Activated CD4-positive, alpha-beta T cell treated with anti-CD3 and anti-CD28 coated beads, Interleukin-10, Interleukin-2, amounts not matched to agents 100 ng/mL and 50 ng/mL, durations not matched to agents 16 hours and 8 hours (primary cell): ENCODE results near the gene SHCBP1L.
"Not testable (repeated sequence)": the region's sequence is repeated elsewhere in the genome, so short reads cannot be mapped to it uniquely, and the experiment has no call there.

Experiments
- DNase-seq: peaks from one replicate; pipeline ENCODE4 v3.0.0-alpha.2; 2020

The SHCBP1L gene

DNA sequence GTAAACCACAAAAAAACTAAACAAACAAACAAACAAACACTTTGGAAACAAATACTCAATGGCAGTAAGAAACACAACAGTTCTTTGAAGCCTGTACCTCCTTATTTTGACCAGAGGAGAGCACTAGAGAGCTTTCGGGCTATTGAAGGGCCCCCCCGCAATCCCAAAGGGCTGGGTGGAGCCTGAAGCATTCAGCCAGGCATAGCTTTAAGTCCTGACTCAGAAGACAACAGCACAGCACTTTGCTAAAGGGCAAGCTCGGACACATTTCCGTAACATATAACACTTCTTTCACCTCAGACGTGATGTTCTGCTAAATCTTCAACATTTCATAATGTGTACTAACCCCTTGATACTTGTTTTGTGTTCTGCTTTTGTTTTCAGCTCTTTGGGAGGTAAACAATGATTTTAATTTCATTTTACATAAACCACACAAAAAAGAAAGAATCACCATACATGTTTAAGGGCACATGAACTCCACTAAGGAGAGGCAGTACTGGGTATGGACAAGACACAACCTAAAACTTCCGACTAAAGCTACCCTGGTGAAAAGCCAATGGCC, 9.7 kb upstream of the SHCBP1L start:
- DNase-seq = peak; percentile 53

DNA sequence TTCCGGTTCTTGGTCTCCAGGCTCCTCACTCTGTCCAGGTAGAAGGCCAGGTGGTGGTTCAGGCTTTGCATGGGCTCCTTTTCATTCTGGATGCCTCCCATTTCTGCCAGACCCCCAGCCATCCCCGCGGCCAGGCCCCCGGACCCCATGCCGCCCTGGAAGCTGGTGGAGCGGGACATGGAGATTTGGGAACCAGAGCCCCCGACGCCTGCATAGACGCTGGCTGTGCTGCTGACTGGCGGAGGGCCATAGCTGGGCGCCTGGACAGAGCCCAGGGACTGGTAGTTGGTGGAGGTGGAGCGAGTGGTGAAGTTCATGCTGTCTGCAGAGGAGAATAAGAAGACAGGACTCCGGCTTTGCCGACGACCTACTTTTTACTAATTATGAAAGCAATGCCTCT, 7.1 kb upstream of the SHCBP1L start:
- no peak for DNase-seq

DNA sequence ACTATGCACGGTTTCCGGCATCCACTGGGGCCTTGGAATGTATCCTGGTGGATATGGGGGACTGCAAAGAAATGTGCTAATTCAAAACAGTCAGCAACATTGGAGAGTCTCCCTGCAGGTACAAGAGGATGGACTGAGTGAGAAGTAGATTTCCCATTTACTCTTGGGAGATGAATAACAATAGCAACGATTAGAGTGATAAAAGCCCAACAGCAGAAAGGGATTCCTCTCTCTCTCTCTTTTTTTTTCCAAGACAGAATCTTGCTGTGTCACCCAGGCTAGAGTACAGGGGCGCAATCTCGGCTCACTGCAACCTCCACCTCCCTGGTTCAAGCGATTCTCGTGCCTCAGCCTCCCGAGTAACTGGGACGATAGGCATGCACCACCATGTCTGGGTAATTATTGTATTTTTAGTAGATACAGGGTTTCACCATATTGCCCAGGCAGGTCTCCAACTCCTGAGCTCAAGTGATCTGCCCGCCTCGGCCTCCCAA, 5.0 kb upstream of the SHCBP1L start:
- DNase-seq = no peak

DNA sequence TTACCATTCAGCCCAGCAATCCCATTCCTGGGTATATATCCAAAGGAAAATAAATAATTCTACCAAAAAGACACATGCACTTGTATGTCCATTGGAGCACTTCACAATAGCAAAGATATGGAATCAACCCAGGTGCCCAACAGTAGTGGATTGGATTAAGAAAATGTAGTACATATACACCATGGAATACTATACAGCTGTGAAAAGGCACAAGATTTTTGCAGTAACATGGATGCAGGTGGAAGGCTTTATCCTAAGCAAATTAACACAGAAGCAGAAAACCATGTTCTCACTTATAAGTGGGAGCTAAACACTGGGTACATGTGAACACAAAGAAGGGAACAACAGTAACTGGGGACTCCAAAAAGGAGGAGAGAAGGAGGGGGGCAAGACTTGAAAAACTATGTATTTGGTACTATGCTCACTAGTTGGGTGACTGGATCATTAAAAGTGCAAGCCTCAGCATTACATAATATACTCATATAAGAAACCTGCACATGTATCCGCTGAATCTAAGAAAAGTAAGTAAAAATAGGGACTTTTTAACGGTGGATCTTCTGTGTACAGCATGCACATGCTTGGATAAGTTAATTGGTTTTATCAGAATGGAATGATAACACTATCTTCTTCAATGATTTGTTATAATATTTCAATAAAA, 3.9 kb upstream of the SHCBP1L start:
- DNase-seq = no peak

DNA sequence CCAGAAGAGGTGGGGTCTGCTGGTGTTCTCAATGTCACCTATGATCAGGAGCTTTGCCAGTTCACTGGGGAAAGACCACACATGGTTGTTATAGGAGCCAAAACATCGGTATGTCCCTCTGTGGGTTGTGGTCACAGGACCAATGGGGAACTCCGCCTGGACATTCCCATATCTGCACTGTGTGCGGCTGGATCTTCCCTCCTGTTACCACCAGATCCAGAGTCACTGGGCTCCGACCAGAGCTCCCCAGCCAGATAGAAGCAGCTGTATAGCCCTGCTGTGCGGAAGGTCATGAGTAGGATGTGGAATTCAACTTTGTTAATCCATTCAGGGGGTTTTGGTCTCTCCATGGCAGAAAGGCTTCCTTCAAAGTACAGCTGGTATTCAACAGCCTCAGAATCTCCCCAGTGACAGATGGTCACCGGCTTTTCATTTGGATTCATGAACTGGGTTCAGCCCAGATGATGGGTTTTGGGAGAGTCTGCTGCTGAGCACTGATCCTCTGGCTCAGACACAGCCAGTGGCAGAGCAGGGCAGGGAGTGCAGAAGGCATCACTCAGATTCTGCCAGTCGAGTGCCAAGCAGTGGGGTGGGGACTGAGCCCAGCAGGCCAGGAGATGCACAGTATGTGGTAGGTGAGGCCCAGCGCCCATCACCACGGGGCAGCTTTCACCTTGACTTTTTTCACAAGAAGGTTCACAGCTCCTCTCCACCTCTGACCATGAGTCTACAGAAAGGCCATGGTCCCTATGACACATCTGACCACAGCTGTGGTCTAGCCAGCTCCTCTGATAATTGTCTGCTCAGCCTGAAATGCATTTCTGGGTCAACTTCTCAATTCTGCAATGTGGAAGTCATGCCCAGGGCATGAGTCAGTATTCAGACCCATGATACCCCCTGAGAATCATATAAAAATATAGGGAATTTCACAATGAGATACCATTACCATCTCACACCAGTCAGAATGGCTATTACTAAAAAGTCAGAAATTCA, 2.9 kb upstream of the SHCBP1L start:
- no peak for DNase-seq

DNA sequence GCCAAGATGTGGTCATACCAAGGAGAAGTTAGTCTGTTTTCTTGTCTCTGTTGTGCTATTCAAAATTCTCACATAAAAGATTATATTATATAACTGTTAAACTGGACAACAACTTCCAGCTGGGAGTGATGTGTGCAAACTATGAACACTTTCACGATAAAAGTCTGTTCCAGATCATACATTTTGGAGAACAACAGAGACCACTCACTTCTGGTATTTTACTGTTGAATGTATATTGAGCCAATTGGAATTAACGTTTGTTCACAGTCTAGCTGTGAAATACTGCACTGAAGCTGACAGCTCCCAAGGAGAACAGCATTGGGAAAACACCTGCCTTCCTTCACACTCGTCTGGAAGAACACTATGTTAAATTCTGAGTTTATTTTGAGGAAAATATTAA, 860 bp upstream of the SHCBP1L start:
- DNase-seq = no peak

DNA sequence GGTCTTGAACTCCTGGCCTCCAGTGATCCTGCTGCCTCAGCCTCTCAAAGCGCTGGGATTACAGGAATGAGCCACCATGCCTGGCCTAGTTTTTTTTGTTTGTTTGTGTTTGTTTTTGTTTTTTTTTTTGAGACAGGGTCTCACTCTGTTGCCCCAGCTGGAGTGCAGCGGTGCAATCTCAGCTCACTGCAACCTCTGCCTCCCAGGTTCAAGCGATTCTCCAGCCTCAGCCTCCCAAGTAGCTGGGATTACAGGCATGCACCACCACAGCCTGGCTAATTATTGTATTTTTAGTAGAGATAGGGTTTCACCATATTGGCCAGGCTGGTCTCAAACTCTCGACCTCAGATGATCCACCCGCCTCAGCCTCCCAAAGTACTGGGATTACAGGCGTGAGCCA, 9.6 kb downstream of the SHCBP1L start:
- DNase-seq = not testable (repeated sequence)

DNA sequence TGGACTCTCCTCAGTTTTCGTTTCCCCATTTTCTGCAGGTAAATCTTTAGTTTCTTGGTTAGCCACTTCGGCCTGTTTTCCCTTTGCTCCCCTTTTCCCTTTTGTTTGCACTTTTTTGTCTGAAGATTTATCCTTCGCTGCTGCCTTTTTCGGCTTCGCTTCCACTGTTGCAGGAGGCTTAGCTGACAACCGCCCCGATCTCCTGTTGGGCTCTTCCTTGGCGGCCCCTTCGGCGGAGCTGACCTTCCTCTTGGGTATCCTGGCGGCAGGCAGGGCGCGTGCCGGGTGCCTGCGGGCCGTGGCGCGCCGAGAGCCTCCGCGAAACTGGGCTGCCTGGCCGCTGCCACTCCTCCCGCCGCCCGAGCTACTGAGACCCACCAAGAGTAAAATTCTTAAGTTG, 10.8 kb downstream of the SHCBP1L start:
- DNase-seq = not testable (repeated sequence)

DNA sequence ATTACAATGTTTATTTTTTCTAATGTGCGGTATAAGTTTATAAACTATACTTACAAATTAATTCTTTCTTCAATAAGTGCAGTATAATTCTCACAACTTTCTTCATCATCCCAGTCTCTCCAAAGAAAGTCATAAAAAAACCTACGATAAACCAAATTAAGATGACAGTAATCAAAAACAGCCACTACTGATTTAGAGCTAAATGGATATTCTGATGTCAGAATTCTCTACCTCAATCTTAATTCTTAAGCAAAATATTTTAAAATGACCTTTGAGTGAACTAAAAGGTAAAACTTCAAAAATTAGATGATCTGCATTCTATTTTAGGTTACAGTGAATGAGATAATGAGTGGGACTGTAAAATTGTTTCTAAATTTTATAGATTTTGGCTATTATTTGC, 13.6 kb downstream of the SHCBP1L start:
- DNase-seq = no peak

DNA sequence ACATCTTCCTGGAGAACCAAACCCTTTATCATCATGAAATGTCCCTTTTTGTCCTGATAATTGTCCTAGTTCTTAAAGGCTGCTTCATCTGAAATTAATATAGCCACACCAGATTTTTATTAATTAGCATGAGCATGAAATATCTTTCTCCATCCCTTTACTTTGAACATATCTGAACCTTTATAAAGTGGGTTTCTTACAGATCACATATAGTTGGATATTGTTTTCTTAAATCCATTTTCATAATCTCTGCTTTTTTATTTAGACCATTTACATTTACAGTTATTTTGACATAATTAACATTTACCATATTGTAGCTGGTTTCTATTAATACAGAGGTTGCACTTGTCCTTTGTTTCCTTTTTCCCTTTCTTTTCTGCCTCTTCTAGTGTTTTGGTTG, 17.2 kb downstream of the SHCBP1L start:
- DNase-seq = no peak

DNA sequence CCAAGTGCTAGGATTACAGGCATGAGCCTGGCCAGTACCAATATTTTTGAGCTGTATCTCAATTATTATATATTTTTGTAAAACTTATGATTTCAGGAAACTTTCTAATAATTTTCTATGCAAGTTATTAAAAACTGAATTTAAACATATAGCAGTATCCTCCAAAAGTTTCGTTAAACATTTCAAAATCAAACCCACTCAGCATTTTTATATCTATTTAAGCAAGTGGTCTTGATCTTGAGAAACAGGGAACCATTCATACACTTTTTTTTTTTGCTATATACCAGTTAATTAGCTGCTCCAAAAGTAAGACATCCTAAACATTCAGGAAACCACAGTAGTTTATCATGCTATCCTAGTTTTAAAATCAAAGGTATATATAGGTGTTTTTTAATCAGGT, 22.0 kb downstream of the SHCBP1L start:
- DNase-seq = no peak

DNA sequence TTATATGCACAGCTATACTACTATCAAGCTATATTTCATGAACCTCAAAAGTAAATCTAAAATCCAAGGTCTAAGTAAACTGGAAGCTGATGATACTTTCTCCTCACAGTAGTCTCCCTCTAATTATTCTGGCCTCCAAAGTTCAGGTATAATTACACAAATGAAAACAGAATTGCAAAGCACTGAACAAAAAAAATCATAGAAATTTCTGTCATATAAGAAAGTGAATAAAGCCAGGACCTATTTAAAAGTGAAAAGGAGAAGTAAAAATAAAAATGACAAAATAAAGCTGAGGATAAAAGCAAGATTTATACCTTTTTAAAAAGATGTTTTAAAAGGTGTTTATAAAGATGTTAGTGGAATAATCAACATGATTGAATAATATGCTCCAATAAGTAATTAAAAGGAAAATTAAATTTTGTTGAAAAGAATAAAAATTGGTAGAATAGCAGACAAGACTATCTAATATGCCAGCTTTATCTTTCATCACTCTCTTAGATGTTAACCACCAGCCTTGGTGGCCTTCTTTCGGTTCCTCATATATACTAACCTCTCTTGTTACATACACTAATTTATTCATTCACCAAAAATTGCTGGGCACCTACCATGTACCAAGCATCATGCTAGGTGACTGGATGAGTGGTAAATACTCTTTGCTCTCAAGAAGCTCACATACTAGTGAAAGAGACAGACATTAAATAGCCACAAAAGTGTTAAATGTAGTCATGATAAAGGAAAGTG, 25.1 kb downstream of the SHCBP1L start:
- DNase-seq = no peak

DNA sequence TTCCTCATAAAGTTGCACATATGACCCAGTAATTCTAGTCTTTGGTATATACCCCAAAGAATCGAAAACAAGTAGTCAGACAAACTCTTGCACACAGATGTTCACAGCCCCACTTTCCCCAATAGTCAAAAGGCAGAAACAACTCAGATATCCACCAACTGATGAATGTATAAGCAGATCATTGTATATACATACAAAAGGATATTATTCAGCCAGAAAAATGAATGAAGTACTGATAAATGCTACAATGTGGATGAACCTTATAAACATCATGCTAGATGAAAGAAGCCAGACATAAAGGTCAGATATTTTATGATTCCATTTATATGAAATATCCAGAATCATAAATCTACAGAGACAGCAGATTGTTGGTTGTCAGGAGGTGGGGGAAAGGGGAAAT, 27.3 kb downstream of the SHCBP1L start:
- no peak for DNase-seq

DNA sequence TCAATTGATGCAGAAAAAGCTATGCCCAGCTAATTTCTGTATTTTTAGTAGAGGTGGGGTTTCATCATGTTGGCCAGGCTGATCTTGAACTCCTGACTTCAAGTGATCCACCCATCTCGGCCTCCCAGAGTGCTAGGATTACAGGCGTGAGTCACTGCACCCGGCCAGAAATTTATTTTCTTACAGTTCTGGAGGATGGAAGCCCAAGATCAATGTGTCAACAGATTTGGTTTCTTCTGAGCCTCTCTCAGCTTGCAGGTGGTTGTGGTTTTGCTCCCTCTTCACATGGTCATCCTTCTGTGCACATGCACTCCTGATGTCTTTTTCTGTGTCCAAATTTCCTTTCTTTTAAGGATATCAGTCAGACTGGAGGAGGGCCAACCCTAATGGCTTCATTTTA, 35.6 kb downstream of the SHCBP1L start:
- DNase-seq = no peak

DNA sequence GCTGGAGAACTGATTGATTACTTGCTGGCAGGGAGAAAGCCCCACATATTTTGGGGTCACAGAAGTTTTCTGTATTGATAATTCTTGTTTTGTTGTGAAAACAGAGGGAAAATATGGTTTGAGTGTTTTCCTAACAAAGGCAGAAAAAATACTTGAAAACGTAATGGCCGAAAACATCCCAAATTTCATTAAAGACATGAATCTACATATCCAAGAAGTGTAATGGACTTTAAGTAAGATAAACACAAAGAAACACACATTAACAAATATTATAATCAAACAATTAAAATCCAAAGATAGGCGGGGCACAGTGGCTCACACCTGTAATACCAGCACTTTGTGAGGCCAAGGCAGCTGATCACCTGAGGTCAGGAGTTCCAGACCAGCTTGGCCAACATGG, 39.6 kb downstream of the SHCBP1L start:
- no peak for DNase-seq

DNA sequence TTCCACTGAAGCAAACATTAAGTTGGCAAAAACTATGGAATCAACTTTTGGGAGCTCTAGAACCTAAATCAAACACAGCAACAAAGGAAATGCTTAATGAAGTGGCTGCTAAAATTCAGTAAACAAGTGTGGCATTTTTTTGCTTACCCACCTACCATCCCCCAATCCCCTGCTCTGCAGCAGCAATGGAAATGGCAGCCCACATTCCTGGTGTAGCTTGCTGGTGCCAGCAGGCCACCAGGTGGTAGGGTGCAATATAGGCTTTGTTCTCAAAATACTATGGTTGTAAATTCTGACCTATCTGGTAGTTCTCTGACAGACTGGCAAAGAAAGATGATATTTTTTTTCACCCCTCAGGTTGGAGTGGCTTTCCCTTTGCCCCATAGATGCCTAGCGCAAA, 42.8 kb downstream of the SHCBP1L start:
- DNase-seq = no peak

DNA sequence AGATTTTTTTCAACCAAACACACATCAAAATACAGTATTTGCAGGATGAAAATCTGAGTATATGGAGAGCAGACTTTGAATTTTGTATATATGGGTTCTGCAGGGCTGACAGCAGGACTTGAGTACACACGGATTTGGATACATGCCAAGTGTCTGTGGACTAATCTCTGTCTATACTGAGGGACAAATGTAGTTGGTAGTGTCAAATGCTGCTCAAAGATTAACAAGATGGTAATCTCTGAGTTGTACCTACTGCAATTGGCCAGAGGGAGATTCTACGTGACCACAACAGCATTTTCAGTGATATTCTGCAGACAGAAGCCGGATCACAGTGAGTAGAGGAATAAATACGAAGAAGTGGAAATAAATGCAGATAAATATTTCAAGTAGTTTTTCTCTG, 43.4 kb downstream of the SHCBP1L start:
- DNase-seq = no peak

DNA sequence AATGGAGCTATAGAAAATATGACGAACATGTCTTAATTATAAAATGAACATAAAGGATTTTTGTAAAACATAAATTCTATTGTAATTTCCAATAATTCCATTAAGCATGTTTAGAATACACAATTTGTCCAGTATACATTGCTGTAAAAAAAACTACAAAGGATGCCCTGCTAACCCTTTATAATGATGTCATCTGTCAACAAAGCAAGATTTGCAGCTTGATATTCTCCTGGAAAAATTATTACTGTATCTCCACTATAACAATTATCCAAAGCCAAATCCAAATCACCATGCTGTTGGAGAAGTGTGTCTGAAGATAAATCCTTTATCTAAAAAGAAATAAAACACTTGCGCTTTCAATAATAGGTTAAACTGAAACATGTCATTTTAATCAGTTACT, 47.6 kb downstream of the SHCBP1L start:
- no peak for DNase-seq

DNA sequence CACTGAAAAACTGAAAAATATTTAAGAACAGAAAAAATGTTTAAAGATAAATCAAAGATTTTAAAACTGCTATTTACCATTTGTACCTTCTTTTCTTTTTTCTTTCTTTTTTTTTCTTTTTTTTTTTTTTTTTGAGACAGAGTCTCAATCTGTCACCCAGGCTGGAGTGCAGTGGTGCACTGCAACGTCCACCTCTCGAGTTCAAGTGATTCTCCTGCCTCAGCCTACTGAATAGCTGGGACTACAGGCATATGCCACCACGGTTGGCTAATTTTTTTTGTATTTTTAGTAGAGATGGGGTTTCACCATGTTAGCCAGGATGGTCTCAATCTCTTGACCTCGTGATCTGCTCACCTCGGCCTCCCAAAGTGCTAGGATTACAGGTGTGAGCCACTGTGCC, 51.0 kb downstream of the SHCBP1L start:
- not testable (repeated sequence) for DNase-seq

DNA sequence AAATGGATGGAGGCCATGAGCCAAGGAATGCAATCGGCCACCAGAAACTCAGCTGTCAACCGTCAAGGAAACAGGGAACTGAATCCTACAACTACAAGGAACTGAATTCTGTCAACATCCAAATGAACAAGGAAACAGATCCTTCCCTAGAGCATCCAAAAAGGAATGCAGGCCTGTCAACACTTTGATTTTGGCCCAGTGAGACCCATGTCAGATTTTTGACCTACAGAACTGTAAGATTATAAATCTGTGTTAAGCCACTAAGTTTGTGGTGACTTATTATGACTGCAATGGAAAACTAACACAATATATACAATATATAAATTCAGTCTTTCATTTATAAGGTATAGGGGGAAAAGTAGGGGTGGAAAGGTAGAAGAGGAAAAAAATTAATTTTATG, 55.3 kb downstream of the SHCBP1L start:
- no peak for DNase-seq

DNA sequence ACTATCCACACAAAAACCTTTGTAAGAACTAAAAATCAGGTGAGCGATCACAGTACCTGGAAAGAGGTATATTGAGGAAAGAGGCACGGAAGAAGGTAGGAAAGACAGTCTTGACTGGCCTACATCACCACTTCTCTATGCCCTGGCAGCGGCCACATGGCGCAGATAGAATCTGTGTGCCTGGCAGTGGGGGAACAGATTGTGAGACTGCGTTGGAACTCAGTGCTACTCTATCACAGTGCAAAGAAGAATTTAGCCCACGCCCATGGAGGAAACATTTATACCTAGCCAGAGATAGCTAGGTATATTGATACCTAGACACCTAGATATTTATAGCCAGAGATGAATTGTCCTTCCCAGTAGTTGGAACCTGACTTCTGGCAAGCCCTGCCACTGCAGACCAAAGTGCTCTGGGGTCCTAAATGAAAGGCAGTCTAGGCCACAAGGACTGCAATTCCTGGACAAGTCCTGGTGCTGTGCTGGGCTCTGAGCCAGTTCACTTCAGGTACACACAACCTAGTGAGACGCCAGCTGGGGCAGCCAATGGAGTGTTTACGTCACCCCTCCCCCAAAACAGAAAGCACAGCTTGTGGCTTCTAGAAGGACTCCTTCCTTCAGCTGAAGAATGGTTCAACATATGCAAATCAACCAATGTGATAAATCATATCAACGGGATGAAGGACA, 61.9 kb downstream of the SHCBP1L start:
- DNase-seq = no peak

DNA sequence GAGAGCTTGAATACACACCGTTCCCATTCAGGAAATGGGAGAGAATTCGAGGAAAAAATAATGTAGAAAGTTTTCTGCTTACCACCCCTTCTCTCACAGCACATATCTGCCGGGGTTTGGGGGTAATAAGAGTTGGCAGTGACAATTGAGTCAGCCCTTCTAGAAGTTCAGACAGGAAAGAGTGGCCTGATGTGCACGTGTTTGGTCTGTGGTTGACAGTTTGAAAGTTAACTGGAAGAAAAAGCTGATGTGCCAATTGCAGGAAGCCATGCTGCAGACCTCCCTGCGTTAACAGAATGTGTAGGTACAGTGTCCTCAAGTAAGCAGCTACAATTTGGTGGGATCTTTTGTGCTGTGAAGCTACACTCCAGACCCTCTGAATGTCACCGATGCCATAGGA, 63.0 kb downstream of the SHCBP1L start:
- peak; percentile 57 for DNase-seq
